Inflammatory macrophage treated with lipopolysaccharide for 1 hour (primary cell): ENCODE measurements around the gene DUSP6.

Experiments
- DNase-seq, 2 donors: peaks; one replicate each; pipeline ENCODE4 v3.0.0-alpha.2; 2020 to 2022

DUSP6 gene

GRCh38 chr12:89352492-89353187, at the start of gene DUSP6:
TSS of gene DUSP6 (minus strand) at chr12:89352501. CDS start at chr12:89352039, 462 bp downstream.
- DNase-seq = peak; percentile 96 to 99

GRCh38 chr12:89401433-89402058, 49.2 kb upstream of the DUSP6 start:
- DNase-seq = no peak

GRCh38 chr12:89400415-89400814, 48.1 kb upstream of the DUSP6 start:
- DNase-seq = no peak

GRCh38 chr12:89395712-89396111, 43.4 kb upstream of the DUSP6 start:
- DNase-seq = no peak

GRCh38 chr12:89393551-89394121, 41.3 kb upstream of the DUSP6 start:
- peak; percentile 75 to 81 for DNase-seq

- DNase-seq = peak; percentile 70 to 72
These were observed 40.1 kb upstream of the DUSP6 start for GRCh38 chr12:89392391-89392790.

- DNase-seq = no peak
These were observed 39.5 kb upstream of the DUSP6 start for GRCh38 chr12:89391726-89392336.

- DNase-seq = peak; percentile 88 to 96
These were observed 38.7 kb upstream of the DUSP6 start for GRCh38 chr12:89390802-89391673.

GRCh38 chr12:89389755-89390661, 37.7 kb upstream of the DUSP6 start:
- peak; percentile 51 to 72 for DNase-seq

GRCh38 chr12:89386138-89386537, 33.8 kb upstream of the DUSP6 start:
- no peak for DNase-seq

GRCh38 chr12:89384807-89385206, 32.5 kb upstream of the DUSP6 start:
- no peak for DNase-seq

GRCh38 chr12:89384050-89384758, 31.9 kb upstream of the DUSP6 start:
- peak; percentile 46 to 67 for DNase-seq

- peak in 1 of 2 donors; percentile 49 for DNase-seq
These were observed 31.1 kb upstream of the DUSP6 start for GRCh38 chr12:89383235-89384049.

- DNase-seq = peak; percentile 57 to 66
These were observed 30.0 kb upstream of the DUSP6 start for GRCh38 chr12:89382328-89382727.

GRCh38 chr12:89379839-89380467, 27.7 kb upstream of the DUSP6 start:
- DNase-seq = no peak

- DNase-seq = no peak
These were observed 27.0 kb upstream of the DUSP6 start for GRCh38 chr12:89379148-89379838.

- DNase-seq = no peak
These were observed 24.5 kb upstream of the DUSP6 start for GRCh38 chr12:89376844-89377243.

- no peak for DNase-seq
These were observed 23.9 kb upstream of the DUSP6 start for GRCh38 chr12:89376202-89376529.
